ENCODE data around the gene ATP7B. TPM values are rescaled to one million over a fixed set of nuclear protein-coding genes. Genes with fewer than 3 reads are reported as not detected.

ATP7B gene
- total RNA-seq, 2 donors from 2014 or later, result 20.4 to 29.2 TPM

- no peak overlapping the region for H3K27ac Mint-ChIP-seq
- 76 to 88% methylated on average over 1 to 3 of the region's 3 CpGs for WGBS, 2 experiments (ENCODE audit: insufficient coverage in 1 of 2, insufficient read length in 1 of 2)
These were observed 87.2 kb downstream of the ATP7B start for GRCh38 chr13:51923983-51924539.

DNA sequence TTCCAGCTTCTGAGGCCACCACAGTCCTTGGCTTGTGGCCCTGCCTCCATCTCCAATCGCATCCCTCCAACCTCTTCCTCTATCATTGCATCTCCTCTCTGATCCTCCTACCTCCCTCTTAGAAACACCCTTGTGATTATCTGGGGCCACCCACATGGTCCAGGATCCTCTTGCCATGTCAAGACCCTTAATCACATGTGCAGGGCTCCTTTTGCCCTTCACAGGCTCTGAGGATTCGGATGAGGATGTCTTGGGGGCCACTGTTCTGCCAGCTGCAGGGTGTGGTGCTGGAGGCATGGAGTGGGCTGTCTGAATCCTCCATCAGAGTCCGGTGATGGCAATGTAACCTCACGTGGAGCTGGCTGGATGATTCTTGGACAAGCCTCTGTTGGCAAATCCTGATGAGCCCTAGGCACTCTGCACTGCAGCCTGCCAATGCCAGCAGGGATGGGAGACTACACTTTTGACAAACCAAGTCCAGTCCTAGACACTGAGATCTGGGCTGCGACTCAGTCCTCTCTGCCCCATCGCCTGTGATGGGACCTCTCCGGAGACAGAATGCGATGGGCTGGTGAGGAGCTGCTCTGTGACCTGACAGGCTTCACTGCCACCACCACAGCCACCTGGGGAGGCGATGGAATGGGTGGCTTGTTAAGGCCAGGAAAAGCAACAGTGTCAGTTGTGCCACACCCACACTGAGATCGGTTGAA is 88.3 kb downstream of the ATP7B start:
- Mint-ChIP-seq H3K27ac (no peak overlapping the region), H3K36me3 (ENCODE audit: low read depth) (peaks cover 4% of the 10 kb centered on the region), H3K9me3 (no peaks in the 10 kb centered on the region), H3K4me3 (no peak overlapping the region), H3K4me1 (peaks cover 4% of the 10 kb centered on the region), H3K27me3 (ENCODE audit: insufficient read depth) (peaks cover 2% of the 10 kb centered on the region)
- no peak overlapping the region for H3K27ac ChIP-seq (ENCODE audit: low read depth, low read length)
- H3K36me3 ChIP-seq (ENCODE audit: control insufficient read depth, insufficient read depth, low read length), result no peaks in the 10 kb centered on the region
- H3K4me1 ChIP-seq (ENCODE audit: control insufficient read depth, insufficient read depth, low read length), result peaks cover 4% of the 10 kb centered on the region
- WGBS, 2 experiments (ENCODE audit: insufficient coverage in 1 of 2, insufficient read length in 1 of 2), result 94 to 100% methylated on average over 6 to 10 of the region's 10 CpGs
- no peak overlapping the region for H3K4me3 ChIP-seq (ENCODE audit: low read length)
- TF ChIP-seq, protein P1, sequence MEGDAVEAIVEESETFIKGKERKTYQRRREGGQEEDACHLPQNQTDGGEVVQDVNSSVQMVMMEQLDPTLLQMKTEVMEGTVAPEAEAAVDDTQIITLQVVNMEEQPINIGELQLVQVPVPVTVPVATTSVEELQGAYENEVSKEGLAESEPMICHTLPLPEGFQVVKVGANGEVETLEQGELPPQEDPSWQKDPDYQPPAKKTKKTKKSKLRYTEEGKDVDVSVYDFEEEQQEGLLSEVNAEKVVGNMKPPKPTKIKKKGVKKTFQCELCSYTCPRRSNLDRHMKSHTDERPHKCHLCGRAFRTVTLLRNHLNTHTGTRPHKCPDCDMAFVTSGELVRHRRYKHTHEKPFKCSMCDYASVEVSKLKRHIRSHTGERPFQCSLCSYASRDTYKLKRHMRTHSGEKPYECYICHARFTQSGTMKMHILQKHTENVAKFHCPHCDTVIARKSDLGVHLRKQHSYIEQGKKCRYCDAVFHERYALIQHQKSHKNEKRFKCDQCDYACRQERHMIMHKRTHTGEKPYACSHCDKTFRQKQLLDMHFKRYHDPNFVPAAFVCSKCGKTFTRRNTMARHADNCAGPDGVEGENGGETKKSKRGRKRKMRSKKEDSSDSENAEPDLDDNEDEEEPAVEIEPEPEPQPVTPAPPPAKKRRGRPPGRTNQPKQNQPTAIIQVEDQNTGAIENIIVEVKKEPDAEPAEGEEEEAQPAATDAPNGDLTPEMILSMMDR (conservative IDR thresholded peaks at IDR 0.05), result no peak
- DNase-seq, result peak; percentile 24
- no peaks in the 10 kb centered on the region for H3K9me3 ChIP-seq (ENCODE audit: control insufficient read depth, low read length)
- H3K9ac ChIP-seq (ENCODE audit: extremely low read depth, low read length, poor library complexity, severe bottlenecking), result no peak overlapping the region
- H3K27me3 ChIP-seq (ENCODE audit: control insufficient read depth, insufficient read depth, low read length, poor library complexity, severe bottlenecking), result no peaks in the 10 kb centered on the region

More at GRCh38 chr13:51923983-51924539, 87.2 kb downstream of the ATP7B start:
- H3K27ac ChIP-seq (ENCODE audit: low read depth, low read length), result no peak overlapping the region
- no peak overlapping the region for H3K9ac ChIP-seq (ENCODE audit: extremely low read depth, low read length, poor library complexity, severe bottlenecking)
- H3K4me3 ChIP-seq (ENCODE audit: low read length), result no peak overlapping the region
- no peaks in the 10 kb centered on the region for H3K36me3 ChIP-seq (ENCODE audit: control insufficient read depth, insufficient read depth, low read length)
- H3K36me3 Mint-ChIP-seq (ENCODE audit: low read depth), result peaks cover 4% of the 10 kb centered on the region
- no peaks in the 10 kb centered on the region for H3K9me3 Mint-ChIP-seq
- peaks cover 4% of the 10 kb centered on the region for H3K4me1 ChIP-seq (ENCODE audit: control insufficient read depth, insufficient read depth, low read length)
- DNase-seq, result peak; percentile 75
- no peaks in the 10 kb centered on the region for H3K27me3 ChIP-seq (ENCODE audit: control insufficient read depth, insufficient read depth, low read length, poor library complexity, severe bottlenecking)
- peaks cover 2% of the 10 kb centered on the region for H3K27me3 Mint-ChIP-seq (ENCODE audit: insufficient read depth)
- TF ChIP-seq, protein P1 (conservative IDR thresholded peaks at IDR 0.05), result peak; percentile 70
- H3K4me3 Mint-ChIP-seq, result no peak overlapping the region
- no peaks in the 10 kb centered on the region for H3K9me3 ChIP-seq (ENCODE audit: control insufficient read depth, low read length)
- H3K4me1 Mint-ChIP-seq, result peaks cover 4% of the 10 kb centered on the region

DNA sequence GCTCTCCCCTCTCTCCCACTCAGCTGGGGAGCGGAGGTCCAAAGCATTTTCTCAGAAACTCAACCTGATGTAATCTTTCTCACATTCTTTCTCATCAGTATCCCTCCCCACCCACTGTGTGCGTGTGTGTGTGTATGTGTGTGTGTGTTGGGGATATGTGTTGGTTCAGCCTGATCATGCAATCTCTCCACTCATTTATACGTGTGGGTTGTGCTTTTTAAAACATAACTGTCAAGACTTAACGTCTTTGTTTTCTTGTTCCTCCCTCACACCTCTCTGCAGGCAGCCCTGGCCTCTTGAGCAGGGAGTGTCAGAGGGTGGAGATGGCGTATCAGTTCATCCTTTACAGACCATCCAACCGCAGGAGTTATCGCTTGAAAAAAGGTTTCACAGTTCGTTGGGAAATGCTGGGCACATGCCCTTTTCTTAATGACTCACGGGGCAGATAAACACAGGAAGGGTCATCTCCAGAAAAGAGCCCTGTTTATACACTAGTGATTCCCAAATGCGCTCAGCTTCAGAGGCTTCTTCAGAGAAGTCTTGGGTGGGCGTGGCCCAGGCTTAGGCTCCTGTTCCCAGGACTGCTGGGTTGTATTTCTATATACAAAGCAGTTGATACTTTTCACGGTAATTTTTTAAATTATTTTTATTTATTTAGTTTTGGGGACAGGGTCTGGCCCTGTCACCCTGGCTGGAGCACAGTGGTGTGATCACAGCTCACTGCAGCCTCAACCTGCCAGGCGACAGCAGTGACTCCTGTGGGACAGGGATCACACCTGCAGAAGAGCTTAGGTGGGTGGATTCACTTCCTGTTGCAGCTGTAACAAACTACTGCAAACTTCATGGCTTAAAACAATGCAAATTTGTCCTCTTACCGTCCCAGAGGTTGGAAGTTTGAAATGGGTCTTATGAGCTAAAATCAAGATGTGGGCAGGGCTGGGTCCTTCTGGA is 89.2 kb downstream of the ATP7B start:
- H3K27ac ChIP-seq (ENCODE audit: low read depth, low read length), result no peak overlapping the region
- peaks cover 2% of the 10 kb centered on the region for H3K27me3 Mint-ChIP-seq (ENCODE audit: insufficient read depth)
- H3K4me1 Mint-ChIP-seq, result peaks cover 4% of the 10 kb centered on the region
- H3K36me3 ChIP-seq (ENCODE audit: control insufficient read depth, insufficient read depth, low read length), result no peaks in the 10 kb centered on the region
- H3K27ac Mint-ChIP-seq, result no peak overlapping the region
- H3K9me3 Mint-ChIP-seq, result no peaks in the 10 kb centered on the region
- no peak overlapping the region for H3K4me3 Mint-ChIP-seq
- H3K27me3 ChIP-seq (ENCODE audit: control insufficient read depth, insufficient read depth, low read length, poor library complexity, severe bottlenecking), result no peaks in the 10 kb centered on the region
- TF ChIP-seq, protein P1 (conservative IDR thresholded peaks at IDR 0.05), result no peak
- no peaks in the 10 kb centered on the region for H3K9me3 ChIP-seq (ENCODE audit: control insufficient read depth, low read length)
- H3K36me3 Mint-ChIP-seq (ENCODE audit: low read depth), result peaks cover 4% of the 10 kb centered on the region
- peak; percentile 74 for DNase-seq
- H3K4me3 ChIP-seq (ENCODE audit: low read length), result no peak overlapping the region
- peaks cover 4% of the 10 kb centered on the region for H3K4me1 ChIP-seq (ENCODE audit: control insufficient read depth, insufficient read depth, low read length)
- H3K9ac ChIP-seq (ENCODE audit: extremely low read depth, low read length, poor library complexity, severe bottlenecking), result no peak overlapping the region
- 90 to 97% methylated on average over 7 to 13 of the region's 14 CpGs for WGBS, 2 experiments (ENCODE audit: insufficient coverage in 1 of 2, insufficient read length in 1 of 2)
